Measurements from ENCODE around the gene MYB.
A peak's percentile ranks its signal among the peaks of the same experiment; 100 is the strongest.
"Not testable (repeated sequence)": the region's sequence is repeated elsewhere in the genome, so short reads cannot be mapped to it uniquely, and the experiment has no call there.

The MYB gene

DNA sequence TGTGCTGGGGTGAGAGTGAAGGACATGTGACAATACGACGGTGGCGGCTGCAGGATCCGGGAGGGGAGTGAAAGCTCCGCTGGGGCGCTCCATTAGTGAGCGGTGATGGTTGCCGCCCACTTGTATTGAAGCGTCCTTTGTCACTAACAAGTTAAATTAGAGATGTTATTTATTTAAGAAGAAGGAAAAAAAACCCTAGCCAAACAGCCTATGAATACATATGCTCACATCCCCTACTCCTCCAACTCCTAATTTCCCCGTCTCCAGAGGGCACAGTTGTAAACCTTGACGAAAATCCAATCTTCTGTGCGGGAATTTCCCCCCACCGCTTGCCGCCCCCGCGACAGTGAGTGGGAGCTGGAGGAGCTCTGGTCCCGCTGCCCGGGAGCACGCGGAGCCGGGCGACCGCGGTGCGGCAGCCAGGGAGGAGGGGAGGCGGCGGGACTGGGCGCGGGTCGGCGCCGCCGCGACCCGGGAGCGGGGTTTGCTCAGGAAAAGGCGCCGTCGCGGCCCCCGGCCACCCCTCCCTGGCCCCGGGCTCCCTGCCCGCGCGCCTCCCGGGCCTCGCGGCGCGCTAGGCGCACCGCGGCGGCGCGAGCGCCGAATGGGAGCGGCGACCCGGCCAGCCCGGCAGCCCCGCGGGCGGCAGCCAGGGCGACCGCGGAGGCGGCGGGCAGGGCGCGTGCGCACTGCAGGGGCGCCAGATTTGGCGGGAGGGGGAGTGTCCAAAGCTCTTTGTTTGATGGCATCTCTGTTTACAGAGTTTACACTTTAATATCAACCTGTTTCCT lies at the start of gene MYB:
TSS of gene MYB (plus strand) at position 767 of the 791 bp plus-strand sequence. CDS start 206 bp downstream, outside the sequence.
- peak; percentile 40 for DNase-seq

DNA sequence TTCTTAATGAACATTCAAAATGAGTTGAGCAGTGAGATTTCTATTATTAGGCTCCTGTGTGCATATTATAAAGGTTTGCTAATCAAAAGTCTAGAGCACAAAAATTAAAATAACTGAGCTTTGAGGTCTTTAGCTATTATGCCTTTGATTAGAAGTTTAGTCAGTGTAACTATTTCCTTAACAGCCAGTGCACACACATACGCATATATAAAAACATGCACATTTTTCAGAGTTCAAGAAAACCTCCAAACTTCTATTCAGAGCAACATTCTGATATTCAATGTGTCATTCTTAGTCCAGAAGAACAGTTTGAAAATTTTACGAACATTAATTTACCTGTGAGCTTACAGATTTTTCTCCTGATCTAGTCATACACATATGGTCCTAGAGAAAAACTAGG lies 48.3 kb upstream of the MYB start:
- DNase-seq = no peak

DNA sequence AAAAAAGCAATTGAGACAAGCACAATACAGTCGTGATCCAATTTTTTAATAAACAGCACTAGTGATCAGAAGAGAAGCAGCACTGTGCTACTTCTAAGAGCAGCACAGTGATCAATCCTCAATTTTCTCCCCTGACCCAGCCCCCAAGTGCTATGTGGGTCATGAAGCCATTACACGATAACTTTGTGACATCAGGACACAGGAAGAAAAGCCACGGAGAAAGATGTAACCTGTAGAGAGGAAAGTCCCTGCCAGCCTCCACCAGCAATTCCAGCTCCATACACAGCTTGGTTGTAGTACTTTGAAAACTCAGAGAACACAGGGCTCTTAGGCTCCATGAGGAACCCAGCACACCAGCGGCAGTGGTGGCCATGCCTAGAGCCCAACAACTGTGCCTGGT lies 45.3 kb upstream of the MYB start:
- no peak for DNase-seq

DNA sequence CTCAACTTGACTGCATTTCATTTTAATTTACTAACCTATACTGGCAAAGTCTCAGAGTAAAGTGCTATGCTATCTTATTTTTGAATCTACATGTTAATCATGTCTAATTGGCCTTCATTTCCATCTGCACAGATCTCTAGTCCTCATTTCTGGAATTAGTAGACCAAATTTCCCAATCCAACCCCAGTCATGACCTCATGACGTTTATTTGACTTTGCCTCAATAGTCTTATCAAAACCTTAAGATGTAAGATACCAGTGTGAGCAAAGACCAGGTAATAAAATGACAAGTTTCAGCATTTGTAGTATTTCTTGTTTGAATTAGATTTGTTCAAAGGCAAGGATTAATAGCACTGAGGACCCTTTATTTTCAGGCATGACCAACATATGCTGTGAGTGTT lies 43.3 kb upstream of the MYB start:
- no peak for DNase-seq

DNA sequence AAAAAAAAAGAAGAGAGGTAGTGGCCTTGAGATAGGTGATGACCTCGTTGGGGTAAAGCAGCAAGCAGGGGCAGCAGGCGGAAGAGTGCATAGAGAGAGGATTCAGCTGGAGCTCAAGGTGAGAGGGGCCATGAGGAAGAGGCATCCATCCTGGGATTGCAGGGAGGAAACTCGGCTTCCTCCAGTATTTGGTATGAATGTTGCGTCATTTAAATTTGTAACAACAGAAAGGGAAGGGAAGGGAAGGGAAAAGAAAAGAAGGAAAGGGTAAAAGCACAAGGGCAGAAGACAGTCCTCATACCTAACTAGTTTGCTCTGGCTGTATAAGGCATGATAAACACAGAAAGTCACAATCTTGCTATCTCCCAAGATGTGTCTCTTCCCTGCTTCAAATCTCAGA lies 39.9 kb upstream of the MYB start:
- DNase-seq = no peak

DNA sequence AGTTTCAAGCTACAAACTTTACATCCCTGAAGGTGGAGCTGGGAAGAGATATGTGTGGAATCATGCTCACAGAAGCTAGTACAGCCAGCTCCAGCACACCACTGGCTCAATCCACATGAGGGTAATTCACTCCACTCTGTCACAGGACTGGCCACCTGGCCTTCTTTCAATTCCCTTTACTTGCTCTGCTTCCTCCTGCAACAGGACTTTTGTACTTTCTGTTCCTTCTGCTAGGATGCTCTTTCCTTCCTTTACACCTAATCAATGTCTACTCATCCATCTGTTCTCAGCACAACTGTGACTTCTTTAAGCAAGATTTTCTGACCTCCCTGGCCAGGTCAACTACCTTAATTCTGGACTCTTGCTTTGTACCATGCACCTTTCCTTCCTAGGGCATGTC lies 39.4 kb upstream of the MYB start:
- DNase-seq = no peak

DNA sequence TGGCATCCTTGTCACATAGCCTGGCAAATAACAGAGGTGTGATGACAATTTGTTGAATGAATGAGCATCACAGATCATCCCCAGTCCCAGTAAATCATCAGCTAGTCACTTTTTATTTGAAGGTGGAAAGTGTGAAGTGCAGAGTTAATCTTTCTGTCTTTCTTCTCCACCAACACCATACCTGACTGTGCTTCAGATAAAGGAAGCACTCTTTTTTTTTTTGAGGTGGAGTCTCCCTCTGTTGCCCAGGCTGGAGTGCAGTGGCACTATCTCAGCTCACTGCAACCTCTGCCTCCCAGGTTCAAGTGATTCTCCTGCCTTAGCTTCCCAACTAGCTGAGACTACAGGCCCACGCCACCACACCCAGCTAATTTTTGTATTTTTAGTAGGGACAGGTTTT lies 38.9 kb upstream of the MYB start:
- DNase-seq = not testable (repeated sequence)

DNA sequence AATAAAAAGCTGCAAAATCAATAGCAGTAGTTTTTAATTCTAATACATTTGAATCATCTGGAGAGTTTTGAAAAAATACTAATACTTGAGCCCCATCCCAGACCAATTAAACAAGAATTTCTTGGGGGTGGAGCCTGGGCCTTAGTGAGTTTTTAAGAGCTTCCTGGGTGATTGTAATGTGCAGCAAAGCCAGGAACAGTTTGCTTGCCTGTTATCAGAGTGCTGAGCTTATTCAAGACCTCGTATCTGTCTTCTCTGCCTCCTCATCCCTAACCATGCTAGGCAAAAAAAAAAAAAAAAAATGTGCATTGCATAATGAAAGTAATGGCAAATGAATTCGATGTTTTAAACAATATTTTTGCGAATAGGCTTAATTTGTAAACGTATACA lies 36.4 kb upstream of the MYB start:
- DNase-seq = no peak

DNA sequence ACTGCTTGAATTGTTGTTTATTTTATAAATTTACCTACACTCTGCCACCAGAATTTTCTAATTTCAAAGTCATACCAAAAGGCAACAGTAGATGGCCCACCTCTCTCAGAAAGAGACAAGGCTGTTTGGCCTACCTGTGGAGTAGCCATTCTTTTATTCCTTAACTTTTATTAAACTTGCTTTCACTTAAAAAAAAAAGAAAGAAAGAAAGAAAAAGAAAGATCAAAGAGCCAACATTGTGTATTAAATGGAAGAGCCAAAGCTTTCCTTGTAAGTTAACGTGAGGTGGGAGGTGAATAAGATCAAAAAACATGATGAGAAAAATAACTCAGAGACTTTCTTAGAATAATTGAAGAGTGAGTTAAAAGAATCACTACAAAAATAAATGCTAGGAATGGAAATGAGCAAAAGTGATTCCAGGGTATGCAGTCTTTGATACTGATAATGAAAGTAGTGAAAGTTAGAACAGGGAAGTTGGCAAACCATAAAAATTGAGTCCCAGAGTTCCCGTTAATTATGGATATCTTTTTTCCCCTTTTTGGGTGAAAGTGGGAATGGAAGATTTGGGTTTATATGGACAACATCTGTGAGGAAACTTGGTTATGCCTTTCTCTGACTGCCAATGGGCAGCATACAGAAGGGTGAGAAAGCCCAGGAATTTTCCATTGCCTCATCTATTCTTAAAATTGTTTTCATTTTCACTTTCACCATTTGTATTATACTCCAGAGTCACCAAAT lies 35.9 kb upstream of the MYB start:
- DNase-seq = peak; percentile 21

DNA sequence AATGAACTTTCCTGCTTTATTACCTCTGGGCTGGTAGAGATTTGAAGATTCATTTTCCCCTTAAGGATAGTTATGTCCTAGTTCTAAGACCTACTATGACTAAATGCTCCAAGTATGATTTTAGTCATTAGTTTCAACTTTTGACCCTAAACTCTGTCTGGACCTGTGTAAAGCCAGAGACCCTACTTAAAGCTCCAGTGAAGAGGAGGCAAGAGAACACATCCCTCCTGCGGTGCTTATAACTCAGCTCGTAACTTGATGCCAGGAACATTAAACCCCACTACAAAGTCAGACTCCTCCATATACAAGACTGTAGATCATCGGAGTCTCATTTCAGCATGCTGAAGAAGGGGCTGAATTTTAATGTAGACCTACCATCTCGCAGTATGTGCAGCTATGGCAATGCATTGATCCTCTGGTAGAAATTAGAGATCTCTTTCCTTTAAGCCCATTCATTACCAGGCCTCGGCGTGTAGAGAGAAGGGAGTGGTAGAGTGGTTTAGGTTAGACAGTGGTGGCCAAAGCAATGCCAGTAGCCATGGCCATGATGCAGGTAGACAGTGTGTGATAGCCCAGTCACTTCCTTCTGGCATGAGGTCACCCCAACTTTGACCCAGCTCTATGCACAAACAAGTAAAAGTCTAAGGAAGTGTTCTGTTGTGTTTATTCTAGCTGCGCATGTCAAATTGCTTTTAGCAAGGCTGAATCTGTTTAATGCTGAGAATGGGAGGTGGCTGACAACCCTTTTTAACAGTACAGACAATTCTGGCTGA lies 34.8 kb upstream of the MYB start:
- peak; percentile 21 for DNase-seq

DNA sequence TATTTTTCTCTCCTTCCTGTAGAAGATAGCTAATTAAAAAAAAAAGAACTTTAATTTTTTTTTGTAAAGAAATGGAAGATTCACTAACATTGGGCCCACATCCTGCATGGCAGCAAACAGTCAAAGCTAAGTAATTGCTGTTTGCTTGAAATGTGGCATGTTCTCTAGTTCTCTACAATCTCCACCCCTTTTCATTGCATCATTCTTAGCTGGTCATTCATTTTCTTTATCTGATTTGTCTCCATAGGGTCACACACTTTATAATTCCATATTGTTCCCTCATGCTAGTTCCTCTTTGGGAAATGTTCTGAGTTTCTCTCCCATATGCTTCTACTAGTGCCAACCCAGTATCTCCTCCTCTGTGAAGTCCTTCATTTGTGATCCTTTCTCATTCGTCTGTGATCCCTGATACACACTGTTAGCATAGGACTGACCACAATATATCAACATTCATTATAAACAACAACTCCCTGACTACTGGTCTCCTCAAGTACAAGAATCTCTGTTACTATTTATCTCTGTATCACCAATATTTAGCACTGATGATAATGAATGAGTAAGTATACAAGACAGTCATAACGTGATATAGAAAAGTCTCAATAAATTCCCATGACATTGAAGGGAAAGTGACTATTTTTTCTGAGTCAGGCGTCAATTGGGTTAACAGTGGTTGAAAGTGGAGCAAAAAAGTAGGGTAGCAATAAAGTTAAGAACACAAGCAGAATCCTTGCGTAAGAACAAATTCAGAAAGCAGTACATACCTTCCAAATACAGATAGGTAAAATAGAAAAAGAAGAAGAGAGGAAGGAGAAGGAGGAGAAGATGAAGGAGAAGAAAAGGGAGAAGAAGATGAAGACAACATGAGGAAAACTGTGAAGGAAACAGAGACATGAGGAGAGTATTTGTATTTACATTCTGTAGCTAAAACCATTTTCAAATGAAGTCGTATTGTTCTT lies 33.2 kb upstream of the MYB start:
- DNase-seq = no peak

DNA sequence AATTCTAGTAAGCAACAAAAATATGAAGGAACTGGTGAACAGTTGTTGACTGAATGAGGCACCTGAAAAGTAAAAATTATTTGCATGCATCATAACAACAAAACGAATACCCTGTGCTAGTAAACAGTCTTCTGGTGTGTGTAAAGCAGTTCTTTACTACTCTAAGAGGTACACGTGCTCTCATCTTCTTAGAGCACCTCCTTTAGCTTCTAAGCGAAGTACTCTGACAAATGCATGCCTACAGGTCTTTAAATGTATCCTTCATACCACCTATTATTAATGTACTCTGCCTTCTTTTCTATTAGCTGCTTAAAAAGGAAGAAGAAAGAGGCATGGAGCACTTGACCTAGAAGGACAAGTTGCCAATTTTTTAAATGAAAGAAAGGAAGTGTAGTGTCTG lies 32.2 kb upstream of the MYB start:
- DNase-seq = no peak

DNA sequence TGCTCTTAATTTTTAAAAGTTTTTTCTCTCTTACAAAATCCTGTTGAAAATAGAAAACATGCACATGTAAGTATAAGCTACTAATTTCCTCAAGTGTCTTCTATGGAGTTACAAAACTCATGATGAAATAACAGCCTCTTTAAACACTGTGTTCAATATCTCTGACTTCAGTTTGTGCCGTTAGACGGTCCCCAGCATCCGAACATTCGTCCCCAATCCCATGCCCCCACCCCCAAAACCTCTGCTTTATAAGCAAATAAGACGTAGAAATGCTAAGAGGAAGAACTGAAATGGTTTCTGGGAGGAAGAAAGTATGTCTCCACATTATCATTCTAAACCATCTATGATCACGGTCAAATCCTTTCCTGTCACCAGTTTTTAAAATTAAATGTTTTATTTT lies 31.7 kb upstream of the MYB start:
- DNase-seq = no peak

DNA sequence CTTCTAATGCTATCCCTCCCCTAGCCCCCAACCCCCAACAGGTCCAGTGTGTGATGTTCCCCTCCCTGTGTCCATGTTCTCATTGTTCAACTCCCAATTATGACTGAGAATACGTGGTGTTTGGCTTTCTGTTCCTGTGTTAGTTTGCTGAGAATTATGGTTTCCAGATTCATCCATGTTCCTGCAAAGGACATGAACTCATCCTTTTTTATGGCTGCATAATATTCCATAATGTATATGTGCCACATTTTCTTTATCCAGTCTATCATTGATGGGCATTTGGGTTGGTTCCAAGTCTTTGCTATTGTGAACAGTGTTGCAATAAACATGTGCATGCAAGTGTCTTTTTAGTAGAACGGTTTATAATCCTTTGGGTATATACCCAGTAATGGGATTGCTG lies 30.6 kb upstream of the MYB start:
- not testable (repeated sequence) for DNase-seq

DNA sequence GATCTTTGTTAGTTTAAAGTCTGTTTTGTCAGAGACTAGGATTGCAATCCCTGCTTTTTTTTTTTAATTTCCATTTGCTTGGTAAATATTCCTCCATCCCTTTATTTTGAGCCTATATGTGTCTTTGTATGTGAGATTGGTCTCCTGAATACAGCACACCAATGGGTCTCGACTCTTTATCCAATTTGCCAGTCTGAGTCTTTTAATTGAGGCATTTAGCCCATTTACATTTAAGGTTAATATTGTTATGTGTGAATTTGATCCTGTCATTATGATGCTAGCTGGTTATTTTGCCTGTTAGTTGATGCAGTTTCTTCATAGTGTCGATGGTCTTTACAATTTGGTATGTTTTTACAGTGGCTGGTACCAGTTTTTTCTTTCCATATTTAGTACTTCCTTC lies 27.0 kb upstream of the MYB start:
- not testable (repeated sequence) for DNase-seq

DNA sequence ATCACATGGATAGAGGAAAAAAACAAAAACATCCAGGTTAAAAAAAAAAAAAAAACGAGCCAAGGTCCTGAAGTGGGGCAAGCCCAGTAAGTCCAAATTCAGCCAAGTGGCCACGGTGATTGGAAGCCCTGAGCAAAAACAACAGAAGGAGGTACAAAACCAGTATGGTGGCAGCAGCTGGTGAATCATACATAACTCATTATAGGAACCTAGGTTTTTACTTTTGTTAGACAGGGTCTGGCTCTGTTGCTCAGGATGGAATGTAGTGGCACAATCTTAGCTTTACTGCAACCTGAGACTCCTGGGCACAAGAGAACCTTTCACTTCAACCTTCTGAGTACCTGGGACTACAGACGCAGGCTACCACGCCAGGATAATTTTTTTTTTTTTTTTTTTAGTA lies 22.7 kb upstream of the MYB start:
- DNase-seq = no peak

DNA sequence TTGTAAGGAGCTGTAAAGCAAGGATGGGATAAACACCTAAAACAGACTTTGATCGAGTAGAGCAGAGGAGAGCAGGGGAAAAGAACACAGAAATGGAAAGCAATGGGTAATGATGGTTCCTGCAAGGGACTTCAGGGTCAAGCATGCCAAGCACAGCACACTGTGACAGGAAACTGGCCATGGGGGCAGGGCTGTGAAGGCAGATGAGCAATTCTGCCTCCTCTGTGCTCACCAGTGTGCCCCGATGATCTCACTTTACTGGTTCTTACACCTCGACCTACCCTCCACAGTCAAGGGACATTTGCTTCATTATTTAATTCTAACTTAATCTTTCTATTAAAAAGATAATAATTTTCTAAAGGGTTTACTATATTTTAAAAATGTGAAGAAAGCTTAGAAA lies 21.6 kb upstream of the MYB start:
- no peak for DNase-seq

DNA sequence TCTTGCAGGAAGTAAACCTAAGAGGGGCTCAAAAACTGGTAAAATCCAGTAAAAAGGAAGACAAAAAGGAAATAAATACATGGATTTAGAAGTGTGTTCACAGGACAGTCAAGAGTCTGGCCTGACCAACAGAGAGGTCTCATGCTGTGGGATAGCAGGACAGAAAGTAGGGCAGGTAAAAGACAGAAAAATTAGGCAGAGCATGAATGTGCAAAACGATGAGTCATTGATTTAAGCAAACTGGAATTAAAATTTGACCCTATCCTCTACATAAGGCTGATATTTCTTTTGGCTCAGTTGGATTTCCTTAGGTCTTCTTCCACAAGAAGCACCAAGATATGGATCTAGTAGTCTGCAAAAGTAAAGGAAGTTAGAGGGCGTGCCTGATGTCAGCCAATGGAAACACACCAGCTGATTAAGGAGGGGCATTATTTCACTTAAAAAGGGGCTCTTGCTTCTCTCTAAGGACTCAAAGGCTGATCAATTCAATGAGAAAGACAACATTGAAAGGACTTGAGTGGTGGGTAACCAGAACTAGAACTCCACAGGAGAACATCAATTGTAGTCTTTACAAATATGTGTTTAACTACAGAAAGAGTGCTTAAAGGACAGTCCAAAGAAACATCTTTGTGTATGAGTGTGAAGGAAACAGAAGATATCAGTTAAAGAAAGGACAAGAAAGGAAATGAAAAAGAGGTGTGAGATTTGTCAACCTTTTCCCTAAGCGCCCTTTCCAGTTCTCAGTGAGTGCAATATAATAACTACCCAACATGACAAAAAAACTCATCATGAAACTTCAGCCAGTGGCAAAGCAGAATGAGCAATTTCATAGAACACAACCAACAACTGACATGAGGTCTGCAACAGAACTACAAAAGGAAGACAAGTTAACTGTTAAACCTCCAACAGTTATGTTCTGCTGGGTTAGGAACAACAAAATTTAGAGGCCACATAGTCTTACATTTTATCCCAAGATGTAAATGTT lies 19.4 kb upstream of the MYB start:
- DNase-seq = no peak

DNA sequence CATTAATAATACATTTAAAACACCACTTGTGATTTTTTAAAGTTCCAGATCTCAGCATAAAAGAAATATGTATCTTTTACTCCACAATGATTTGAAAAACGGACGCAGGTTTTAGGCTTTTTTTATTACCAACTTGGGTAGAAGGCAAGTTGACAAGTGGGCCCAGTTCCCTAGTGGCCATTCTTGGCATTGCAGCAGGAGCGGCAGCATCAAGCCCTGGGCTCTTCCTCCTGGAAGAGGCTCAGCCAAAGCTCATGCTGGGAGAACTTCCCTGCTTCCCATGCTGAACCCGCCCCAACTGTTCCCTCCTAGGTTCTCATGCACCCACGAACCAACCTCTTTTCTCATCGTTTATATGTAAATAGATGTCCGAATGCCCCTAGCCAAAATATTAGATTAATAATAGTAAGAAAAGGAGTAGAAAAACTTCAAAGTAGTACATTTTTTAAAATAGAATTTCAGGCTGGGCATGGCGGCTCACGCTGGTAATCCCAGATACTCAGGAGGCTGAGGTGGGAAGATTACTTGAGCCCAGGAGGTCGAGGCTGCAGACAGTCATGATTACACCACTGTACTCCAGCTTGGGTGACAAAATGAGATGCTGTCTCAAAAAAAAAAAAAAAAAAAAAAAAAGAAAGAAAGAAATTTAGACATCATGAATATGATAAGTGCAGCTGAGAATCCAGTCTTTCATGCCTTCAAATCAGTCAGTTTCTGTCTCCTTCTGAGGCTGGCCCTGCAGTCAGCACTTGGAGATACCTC lies 18.2 kb upstream of the MYB start:
- no peak for DNase-seq

DNA sequence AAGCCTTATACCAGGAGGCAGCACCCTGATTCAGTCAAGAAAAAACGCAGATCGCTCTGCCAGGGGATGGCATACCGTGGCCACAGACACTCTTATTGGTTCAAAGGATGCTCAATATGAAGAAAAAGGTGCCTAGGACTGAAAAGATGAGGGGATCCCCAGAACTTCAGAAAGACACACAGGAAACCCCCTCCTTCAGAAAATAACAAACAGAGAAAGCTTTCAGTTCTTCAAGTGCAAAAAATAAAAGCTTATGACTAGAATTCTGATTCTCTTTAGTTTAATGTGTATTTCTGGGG lies 17.7 kb upstream of the MYB start:
- no peak for DNase-seq

DNA sequence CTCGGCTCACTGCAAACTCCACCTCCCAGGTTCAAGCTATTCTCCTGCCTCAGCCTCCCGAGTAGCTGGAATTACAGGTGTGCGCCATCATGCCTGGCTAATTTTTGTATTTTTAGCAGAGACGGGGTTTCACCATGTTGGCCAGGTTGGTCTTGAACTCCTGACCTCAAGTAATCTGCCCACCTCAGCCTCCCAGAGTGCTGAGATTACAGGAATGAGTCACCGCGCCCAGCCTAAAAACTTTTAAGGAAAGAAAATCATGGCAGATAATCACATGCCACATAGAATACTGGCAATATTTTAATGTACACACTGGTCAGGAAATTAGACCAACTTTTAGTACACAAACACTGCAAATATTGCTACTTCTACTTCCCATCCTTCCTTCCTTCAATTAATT lies 16.7 kb upstream of the MYB start:
- DNase-seq = not testable (repeated sequence)
